Neural cell (in vitro differentiated cells): Measurements from ENCODE around the gene CTSE.

Experiments used
- EP300 ChIP-seq: fragments of 450-650 bp; conservative IDR thresholded peaks from 2 replicates; pipeline ENCODE4 v1.6.1; 2014; ENCODE audit warnings: antibody characterized with exemption, mild to moderate bottlenecking, moderate library complexity; ENCODE audit not compliant: poor library complexity, severe bottlenecking
- EZH2 ChIP-seq: fragments of 200-600, 300-800 bp; shearing (Covaris generic), sonication (generic); IDR thresholded peaks from 2 replicates; pipeline ENCODE4 v1.6.1; 2014; ENCODE audit warnings: antibody characterized with exemption, low read length, borderline replicate concordance, mild to moderate bottlenecking; ENCODE audit not compliant: insufficient read depth, poor library complexity, severe bottlenecking
- POLR2AphosphoS5 ChIP-seq: IDR thresholded peaks from 2 replicates; pipeline ENCODE4 v1.6.1; 2012
- TAF1 ChIP-seq: IDR thresholded peaks from 2 replicates; pipeline ENCODE4 v1.6.1; 2012; ENCODE audit warnings: low read depth
- TF ChIP-seq, protein P1 (sequence below): fragments of 450-650 bp; IDR thresholded peaks from 2 replicates; pipeline ENCODE4 v1.5.1; 2014; ENCODE audit warnings: antibody characterized with exemption, mild to moderate bottlenecking, moderate library complexity; ENCODE audit not compliant: poor library complexity, severe bottlenecking
- TF ChIP-seq, protein P2 (sequence below): IDR thresholded peaks from 2 replicates; pipeline ENCODE4 v1.6.1; 2012; ENCODE audit warnings: borderline replicate concordance

GRCh38 chr1:205962821-205963221 lies 60.9 kb downstream of the CTSE start:
- TF ChIP-seq EZH2 (no peak), EP300 (no peak), TAF1 (no peak), POLR2AphosphoS5 (no peak)
- TF ChIP-seq, protein P1, sequence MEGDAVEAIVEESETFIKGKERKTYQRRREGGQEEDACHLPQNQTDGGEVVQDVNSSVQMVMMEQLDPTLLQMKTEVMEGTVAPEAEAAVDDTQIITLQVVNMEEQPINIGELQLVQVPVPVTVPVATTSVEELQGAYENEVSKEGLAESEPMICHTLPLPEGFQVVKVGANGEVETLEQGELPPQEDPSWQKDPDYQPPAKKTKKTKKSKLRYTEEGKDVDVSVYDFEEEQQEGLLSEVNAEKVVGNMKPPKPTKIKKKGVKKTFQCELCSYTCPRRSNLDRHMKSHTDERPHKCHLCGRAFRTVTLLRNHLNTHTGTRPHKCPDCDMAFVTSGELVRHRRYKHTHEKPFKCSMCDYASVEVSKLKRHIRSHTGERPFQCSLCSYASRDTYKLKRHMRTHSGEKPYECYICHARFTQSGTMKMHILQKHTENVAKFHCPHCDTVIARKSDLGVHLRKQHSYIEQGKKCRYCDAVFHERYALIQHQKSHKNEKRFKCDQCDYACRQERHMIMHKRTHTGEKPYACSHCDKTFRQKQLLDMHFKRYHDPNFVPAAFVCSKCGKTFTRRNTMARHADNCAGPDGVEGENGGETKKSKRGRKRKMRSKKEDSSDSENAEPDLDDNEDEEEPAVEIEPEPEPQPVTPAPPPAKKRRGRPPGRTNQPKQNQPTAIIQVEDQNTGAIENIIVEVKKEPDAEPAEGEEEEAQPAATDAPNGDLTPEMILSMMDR, result no peak
- TF ChIP-seq, protein P2, sequence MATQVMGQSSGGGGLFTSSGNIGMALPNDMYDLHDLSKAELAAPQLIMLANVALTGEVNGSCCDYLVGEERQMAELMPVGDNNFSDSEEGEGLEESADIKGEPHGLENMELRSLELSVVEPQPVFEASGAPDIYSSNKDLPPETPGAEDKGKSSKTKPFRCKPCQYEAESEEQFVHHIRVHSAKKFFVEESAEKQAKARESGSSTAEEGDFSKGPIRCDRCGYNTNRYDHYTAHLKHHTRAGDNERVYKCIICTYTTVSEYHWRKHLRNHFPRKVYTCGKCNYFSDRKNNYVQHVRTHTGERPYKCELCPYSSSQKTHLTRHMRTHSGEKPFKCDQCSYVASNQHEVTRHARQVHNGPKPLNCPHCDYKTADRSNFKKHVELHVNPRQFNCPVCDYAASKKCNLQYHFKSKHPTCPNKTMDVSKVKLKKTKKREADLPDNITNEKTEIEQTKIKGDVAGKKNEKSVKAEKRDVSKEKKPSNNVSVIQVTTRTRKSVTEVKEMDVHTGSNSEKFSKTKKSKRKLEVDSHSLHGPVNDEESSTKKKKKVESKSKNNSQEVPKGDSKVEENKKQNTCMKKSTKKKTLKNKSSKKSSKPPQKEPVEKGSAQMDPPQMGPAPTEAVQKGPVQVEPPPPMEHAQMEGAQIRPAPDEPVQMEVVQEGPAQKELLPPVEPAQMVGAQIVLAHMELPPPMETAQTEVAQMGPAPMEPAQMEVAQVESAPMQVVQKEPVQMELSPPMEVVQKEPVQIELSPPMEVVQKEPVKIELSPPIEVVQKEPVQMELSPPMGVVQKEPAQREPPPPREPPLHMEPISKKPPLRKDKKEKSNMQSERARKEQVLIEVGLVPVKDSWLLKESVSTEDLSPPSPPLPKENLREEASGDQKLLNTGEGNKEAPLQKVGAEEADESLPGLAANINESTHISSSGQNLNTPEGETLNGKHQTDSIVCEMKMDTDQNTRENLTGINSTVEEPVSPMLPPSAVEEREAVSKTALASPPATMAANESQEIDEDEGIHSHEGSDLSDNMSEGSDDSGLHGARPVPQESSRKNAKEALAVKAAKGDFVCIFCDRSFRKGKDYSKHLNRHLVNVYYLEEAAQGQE, result no peak
